Measurements from ENCODE around the gene TRMT112.

The TRMT112 gene

GRCh38 chr11:64281957-64282770, 35.2 kb downstream of the TRMT112 start:
- no peak for DNase-seq

- no peak for DNase-seq
Measured at GRCh38 chr11:64278576-64279190, 38.7 kb downstream of the TRMT112 start.

GRCh38 chr11:64276653-64277431, 40.5 kb downstream of the TRMT112 start:
- DNase-seq = peak in 1 of 58 donors; percentile 27

- no peak for DNase-seq
Measured at GRCh38 chr11:64275841-64276240, 41.5 kb downstream of the TRMT112 start.

- DNase-seq = no peak
Measured at GRCh38 chr11:64275031-64275800, 42.1 kb downstream of the TRMT112 start.

GRCh38 chr11:64269540-64270220, 47.7 kb downstream of the TRMT112 start:
- peak; percentile 80 to 100 (median 98) for DNase-seq

GRCh38 chr11:64268893-64269539, 48.3 kb downstream of the TRMT112 start:
- peak in 17 of 58 donors; percentile 56 to 77 (median 65) for DNase-seq

GRCh38 chr11:64268025-64268892, 49.1 kb downstream of the TRMT112 start:
- DNase-seq = peak in 5 of 58 donors; percentile 17 to 33 (median 26)

- DNase-seq = no peak
Measured at GRCh38 chr11:64267207-64267945, 50.0 kb downstream of the TRMT112 start.

Data from anterior cingulate cortex (tissue), 58 donors.